Measurements from ENCODE around the gene LSM6. TPM values are rescaled to one million over a fixed set of nuclear protein-coding genes. Genes with fewer than 3 reads are reported as not detected.
A peak's percentile ranks its signal among the peaks of the same experiment; 100 is the strongest.

The LSM6 gene
- 36.4 TPM for total RNA-seq
- long read RNA-seq, transcript LSM6-201 (4 exons, 2,259 nt) = major isoform, 29 of 39 reads
- long read RNA-seq, partial matches to known transcripts = 2 of 39 reads
- long read RNA-seq, other reads (novel, unspliced or antisense) = 1 of 39 reads

- peak; percentile 12 for TF ChIP-seq CTCF (IDR thresholded peaks at IDR 0.05)
- Histone ChIP-seq H3K36me3 (no peaks in the 10 kb centered on the region), H3K27me3 (ENCODE audit: low read depth) (no peaks in the 10 kb centered on the region), H3K4me3 (peak within 1 kb of the TSS; percentile 82), H3K27ac (peak within 1 kb of the TSS; percentile 96), H3K9me3 (no peaks in the 10 kb centered on the region), H3K4me1 (peaks cover 44% of the 10 kb centered on the region)
- ATAC-seq (peak; percentile 97 to 99), DNase-seq (peak; percentile 91)
- intact Hi-C loops (cut with DNase I) = no loop called here
Measured at GRCh38 chr4:146175541-146176453, at the start of gene LSM6. TSS of gene LSM6 (plus strand) at chr4:146175718. CDS start at chr4:146182922, 7,204 bp downstream.

- intact Hi-C loops (cut with DNase I) = no loop called here
- no peaks in the 10 kb centered on the region for H3K9me3 ChIP-seq
- no peaks in the 10 kb centered on the region for H3K36me3 ChIP-seq
- TF ChIP-seq CTCF (IDR thresholded peaks at IDR 0.05) = no peak
- DNase-seq (no peak), ATAC-seq (no peak)
- no peaks in the 10 kb centered on the region for H3K27me3 ChIP-seq (ENCODE audit: low read depth)
- H3K27ac ChIP-seq = no peak overlapping the region
- H3K4me3 ChIP-seq = no peak overlapping the region
- H3K4me1 ChIP-seq = no peaks in the 10 kb centered on the region
Measured at GRCh38 chr4:146132445-146132844, 43.1 kb upstream of the LSM6 start.

GRCh38 chr4:146134761-146135445, 40.6 kb upstream of the LSM6 start:
- no peak for TF ChIP-seq CTCF (IDR thresholded peaks at IDR 0.05)
- Histone ChIP-seq H3K27me3 (ENCODE audit: low read depth) (no peaks in the 10 kb centered on the region), H3K4me3 (no peak overlapping the region), H3K27ac (no peak overlapping the region), H3K4me1 (no peaks in the 10 kb centered on the region), H3K9me3 (no peaks in the 10 kb centered on the region), H3K36me3 (no peaks in the 10 kb centered on the region)
- ATAC-seq = no peak
- intact Hi-C loops (cut with DNase I) = no loop called here
- DNase-seq = no peak

GRCh38 chr4:146135941-146136340, 39.6 kb upstream of the LSM6 start:
- Histone ChIP-seq H3K4me3 (no peak overlapping the region), H3K36me3 (no peaks in the 10 kb centered on the region), H3K9me3 (no peaks in the 10 kb centered on the region), H3K4me1 (no peaks in the 10 kb centered on the region), H3K27ac (no peak overlapping the region), H3K27me3 (ENCODE audit: low read depth) (no peaks in the 10 kb centered on the region)
- no peak for ATAC-seq
- no peak for TF ChIP-seq CTCF (IDR thresholded peaks at IDR 0.05)
- intact Hi-C loops (cut with DNase I) = no loop called here
- DNase-seq = no peak

- H3K36me3 ChIP-seq = no peaks in the 10 kb centered on the region
- H3K9me3 ChIP-seq = no peaks in the 10 kb centered on the region
- intact Hi-C loops (cut with DNase I) = no loop called here
- no peak overlapping the region for H3K4me3 ChIP-seq
- H3K27ac ChIP-seq = no peak overlapping the region
- no peak for ATAC-seq
- no peaks in the 10 kb centered on the region for H3K4me1 ChIP-seq
- no peaks in the 10 kb centered on the region for H3K27me3 ChIP-seq (ENCODE audit: low read depth)
- no peak for DNase-seq
- no peak for TF ChIP-seq CTCF (IDR thresholded peaks at IDR 0.05)
Measured at GRCh38 chr4:146142768-146143167, 32.8 kb upstream of the LSM6 start.
